ENCODE data around the gene CDV3.

The CDV3 gene

GRCh38 chr3:133600572-133601081, 27.1 kb downstream of the CDV3 start:
- H3K4me3 ChIP-seq (replicated peaks; ENCODE audit: low read depth, low read length), result no peak overlapping the region
- DNase-seq (ENCODE audit: extremely low read depth, low read depth), result no peak
- TF ChIP-seq CTCF (IDR thresholded peaks at IDR 0.05; ENCODE audit: low read depth, low read length, missing control alignments), result no peak

- H3K4me3 ChIP-seq (replicated peaks; ENCODE audit: low read depth, low read length), result no peak overlapping the region
- DNase-seq (ENCODE audit: extremely low read depth, low read depth), result no peak
- no peak for TF ChIP-seq CTCF (IDR thresholded peaks at IDR 0.05; ENCODE audit: low read depth, low read length, missing control alignments)
Measured at GRCh38 chr3:133606342-133606741, 32.9 kb downstream of the CDV3 start.

- no peak for TF ChIP-seq CTCF (IDR thresholded peaks at IDR 0.05; ENCODE audit: low read depth, low read length, missing control alignments)
- H3K4me3 ChIP-seq (replicated peaks; ENCODE audit: low read depth, low read length), result no peak overlapping the region
- no peak for DNase-seq (ENCODE audit: extremely low read depth, low read depth)
Measured at GRCh38 chr3:133606902-133607301, 33.4 kb downstream of the CDV3 start.

GRCh38 chr3:133607816-133608215, 34.3 kb downstream of the CDV3 start:
- no peak for TF ChIP-seq CTCF (IDR thresholded peaks at IDR 0.05; ENCODE audit: low read depth, low read length, missing control alignments)
- no peak overlapping the region for H3K4me3 ChIP-seq (replicated peaks; ENCODE audit: low read depth, low read length)
- no peak for DNase-seq (ENCODE audit: extremely low read depth, low read depth)

GRCh38 chr3:133608388-133608787, 34.9 kb downstream of the CDV3 start:
- DNase-seq (ENCODE audit: extremely low read depth, low read depth), result no peak
- no peak overlapping the region for H3K4me3 ChIP-seq (replicated peaks; ENCODE audit: low read depth, low read length)
- TF ChIP-seq CTCF (IDR thresholded peaks at IDR 0.05; ENCODE audit: low read depth, low read length, missing control alignments), result no peak

GRCh38 chr3:133610031-133610430, 36.5 kb downstream of the CDV3 start:
- no peak for TF ChIP-seq CTCF (IDR thresholded peaks at IDR 0.05; ENCODE audit: low read depth, low read length, missing control alignments)
- no peak overlapping the region for H3K4me3 ChIP-seq (replicated peaks; ENCODE audit: low read depth, low read length)
- DNase-seq (ENCODE audit: extremely low read depth, low read depth), result no peak

GRCh38 chr3:133611534-133611933, 38.0 kb downstream of the CDV3 start:
- no peak for DNase-seq (ENCODE audit: extremely low read depth, low read depth)
- H3K4me3 ChIP-seq (replicated peaks; ENCODE audit: low read depth, low read length), result no peak overlapping the region
- TF ChIP-seq CTCF (IDR thresholded peaks at IDR 0.05; ENCODE audit: low read depth, low read length, missing control alignments), result no peak

Data from HFF-Myc (cell line).